Measurements from ENCODE around the gene LCN12.

- TF ChIP-seq POLR2AphosphoS5 (IDR thresholded peaks at IDR 0.05; ENCODE audit: borderline replicate concordance, low read depth, low read length) (no peak), EZH2 (IDR thresholded peaks at IDR 0.05) (no peak), FOXP2 (optimal IDR thresholded peaks at IDR 0.05; ENCODE audit: control extremely low read depth, extremely low read length, insufficient read depth) (no peak)
Observed at GRCh38 chr9:136977649-136978072, 25.6 kb downstream of the LCN12 start.

Measured in SK-N-MC (cell line).